Lung (tissue), 12 donors: ENCODE data around the gene ASPG. TPM values are rescaled to one million over a fixed set of nuclear protein-coding genes. Genes with fewer than 3 reads are reported as not detected.

Experiments used
- ATAC-seq: fragments of 200-7000 bp; cut with Tn5 transposase; one replicate; pipeline ENCODE4 v1.9.1; 2020; ENCODE audit warnings: moderate number of reproducible peaks; ENCODE audit not compliant: insufficient read depth, low FRiP score
- DNase-seq, 3 donors: peaks; one replicate each; pipeline ENCODE4 v3.0.0-alpha.2; 2013 to 2017
- H3K27ac ChIP-seq, 2 donors: one replicate each; pipeline ENCODE4 v1.5.1; 2013; ENCODE audit warnings: mild to moderate bottlenecking in 2 of 2, moderate library complexity in 2 of 2, control low read depth in 1 of 2, inconsistent platforms in 1 of 2, low read depth in 1 of 2, low read length in 1 of 2
- H3K27me3 ChIP-seq, 3 donors: one replicate each; pipeline ENCODE4 v1.5.1; 2013; ENCODE audit warnings: low read length in 2 of 3; ENCODE audit not compliant: control insufficient read depth in 3 of 3, insufficient read depth in 3 of 3
- H3K36me3 ChIP-seq, 4 donors: one replicate each; pipeline ENCODE4 v1.5.1; 2013; ENCODE audit warnings: low read length in 4 of 4, mild to moderate bottlenecking in 1 of 4, moderate library complexity in 1 of 4; ENCODE audit not compliant: control insufficient read depth in 4 of 4, insufficient read depth in 4 of 4
- H3K4me1 ChIP-seq, 5 donors: one replicate each; pipeline ENCODE4 v1.5.1; 2013; ENCODE audit warnings: low read length in 5 of 5, mild to moderate bottlenecking in 2 of 5, moderate library complexity in 1 of 5; ENCODE audit not compliant: control insufficient read depth in 5 of 5, insufficient read depth in 5 of 5
- H3K4me3 ChIP-seq: one replicate; pipeline ENCODE4 v1.5.1; 2013; ENCODE audit warnings: mild to moderate bottlenecking, control low read depth, moderate library complexity
- H3K9ac ChIP-seq, 2 donors: one replicate each; pipeline ENCODE4 v1.5.1; 2013; ENCODE audit warnings: low read length in 2 of 2, control low read depth in 1 of 2; ENCODE audit not compliant: insufficient read depth in 1 of 2
- H3K9me3 ChIP-seq, 4 donors: one replicate each; pipeline ENCODE4 v1.5.1; 2013; ENCODE audit warnings: low read length in 3 of 4, mild to moderate bottlenecking in 1 of 4, moderate library complexity in 1 of 4; ENCODE audit not compliant: control insufficient read depth in 4 of 4, insufficient read depth in 3 of 4
- CTCF ChIP-seq: IDR thresholded peaks from 2 replicates; pipeline ENCODE4 v1.5.1; 2012; ENCODE audit warnings: mild to moderate bottlenecking; ENCODE audit errors: control extremely low read depth, extremely low read depth
- WGBS, 2 donors: extraction: QIAGEN DNeasy Blood & Tissue Kit; methylation state at CpG; one replicate each; pipeline ENCODE4 v1.1.7; 2013; 5-methylcytosine and 5-hydroxymethylcytosine counted together
- polyA plus RNA-seq, 2 donors: library from polyadenylated mRNA; stranded (reverse); fragments of 200-250 nt; gene quantifications; one replicate each; pipeline ENCODE4 v1.2.1, GENCODE V29; 2013
- total RNA-seq, 2 donors: library from RNA; depleted of rRNA in 1 of 2; stranded (reverse); fragments of >200 nt in 1 of 2; gene quantifications; one replicate each; pipeline ENCODE4 v1.2.1, GENCODE V29; 2014 to 2021
- donor health status: control.
- donor health status: control.
- donor health status: Bipolar disorder and iron deficiency.
- donor health status: healthy.
- donor health status: DM: yes; HTN: yes; CAD: no.

Gene ASPG
- total and polyA plus RNA-seq, 4 donors: 0.73 to 4.7 (median 3.0) TPM

- no peak overlapping the region for H3K27ac ChIP-seq
- H3K36me3 ChIP-seq: no peaks in the 10 kb centered on the region
- peaks cover 0 to 6% (median 4%) of the 10 kb centered on the region in 5 donors for H3K4me1 ChIP-seq
- no peak overlapping the region for H3K9ac ChIP-seq
- no peak for TF ChIP-seq CTCF
- H3K27me3 ChIP-seq: peaks cover 0 to 5% (median 2%) of the 10 kb centered on the region in 3 donors
- DNase-seq: no peak
- 93% methylated on average over 23 of the region's 23 CpGs for whole genome bisulfite sequencing, 2 donors
- H3K9me3 ChIP-seq: no peaks in the 10 kb centered on the region
- no peak overlapping the region for H3K4me3 ChIP-seq
- no peak for ATAC-seq
These were observed 4.9 kb upstream of the ASPG start for GRCh38 chr14:104080376-104081260.

GRCh38 chr14:104081261-104081835 is 4.2 kb upstream of the ASPG start:
- peaks cover 0 to 10% (median 4%) of the 10 kb centered on the region in 5 donors for H3K4me1 ChIP-seq
- DNase-seq: peak in 1 of 3 donors; percentile 12

GRCh38 chr14:104081951-104082464 is 3.5 kb upstream of the ASPG start:
- no peak for DNase-seq
- WGBS, 2 donors: 86 to 90% methylated on average over 15 of the region's 15 CpGs
- H3K4me1 ChIP-seq: peaks cover 0 to 10% (median 4%) of the 10 kb centered on the region in 5 donors
- H3K4me3 ChIP-seq: no peak overlapping the region
- H3K27ac ChIP-seq: no peak overlapping the region
- H3K27me3 ChIP-seq: peaks cover 0 to 5% (median 2%) of the 10 kb centered on the region in 3 donors
- no peaks in the 10 kb centered on the region for H3K36me3 ChIP-seq
- ATAC-seq: no peak
- TF ChIP-seq CTCF: no peak
- H3K9me3 ChIP-seq: no peaks in the 10 kb centered on the region
- H3K9ac ChIP-seq: no peak overlapping the region

More at GRCh38 chr14:104081261-104081835, 4.2 kb upstream of the ASPG start:
- WGBS, 2 donors: 80 to 90% methylated on average over 17 of the region's 17 CpGs
- ATAC-seq: no peak
- no peak for TF ChIP-seq CTCF
- Histone ChIP-seq H3K4me3 (no peak overlapping the region), H3K9ac (no peak overlapping the region), H3K9me3 (no peaks in the 10 kb centered on the region), H3K27me3 (peaks cover 0 to 5% (median 2%) of the 10 kb centered on the region in 3 donors), H3K27ac (no peak overlapping the region), H3K36me3 (no peaks in the 10 kb centered on the region)
